GM18505 (cell line): ENCODE results near the gene FARP1.

Source experiments
- ATAC-seq: cut with Tn5 transposase; IDR thresholded peaks from one replicate; pipeline ENCODE4 v1.9.1; 2021; ENCODE audit not compliant: unreplicated experiment
- POLR2A ChIP-seq: IDR thresholded peaks from 4 replicates; pipeline ENCODE4 v1.6.1; 2011; ENCODE audit warnings: borderline replicate concordance; ENCODE audit not compliant: insufficient read depth, insufficient read length; ENCODE audit errors: extremely low read depth

The FARP1 gene

DNA sequence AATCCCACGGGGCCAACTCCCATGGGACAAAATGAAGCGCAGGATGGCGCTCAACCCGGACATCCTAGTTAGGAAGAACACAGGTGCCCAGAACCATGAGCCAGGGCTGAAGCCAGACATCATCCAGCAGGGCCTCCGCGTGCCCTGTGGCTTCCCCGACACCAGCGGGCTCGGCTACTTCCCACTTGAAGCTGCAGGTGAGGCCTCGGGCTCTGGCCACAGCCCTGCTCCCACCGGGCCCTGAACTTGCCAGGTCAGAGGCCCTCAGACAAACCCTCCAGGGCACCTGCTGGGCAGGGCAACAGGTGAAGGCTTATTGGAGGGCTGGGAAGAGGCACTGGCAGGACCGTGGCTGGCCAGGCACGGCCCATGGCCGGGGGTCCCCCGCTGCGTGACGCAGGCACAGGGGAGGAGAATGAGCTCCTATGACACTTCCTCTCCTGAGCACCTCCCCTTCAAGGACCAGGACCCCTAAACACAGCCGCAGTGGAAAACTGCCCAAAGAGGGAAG, 316.3 kb downstream of the FARP1 start:
- no peak for TF ChIP-seq POLR2A
- ATAC-seq, result no peak

DNA sequence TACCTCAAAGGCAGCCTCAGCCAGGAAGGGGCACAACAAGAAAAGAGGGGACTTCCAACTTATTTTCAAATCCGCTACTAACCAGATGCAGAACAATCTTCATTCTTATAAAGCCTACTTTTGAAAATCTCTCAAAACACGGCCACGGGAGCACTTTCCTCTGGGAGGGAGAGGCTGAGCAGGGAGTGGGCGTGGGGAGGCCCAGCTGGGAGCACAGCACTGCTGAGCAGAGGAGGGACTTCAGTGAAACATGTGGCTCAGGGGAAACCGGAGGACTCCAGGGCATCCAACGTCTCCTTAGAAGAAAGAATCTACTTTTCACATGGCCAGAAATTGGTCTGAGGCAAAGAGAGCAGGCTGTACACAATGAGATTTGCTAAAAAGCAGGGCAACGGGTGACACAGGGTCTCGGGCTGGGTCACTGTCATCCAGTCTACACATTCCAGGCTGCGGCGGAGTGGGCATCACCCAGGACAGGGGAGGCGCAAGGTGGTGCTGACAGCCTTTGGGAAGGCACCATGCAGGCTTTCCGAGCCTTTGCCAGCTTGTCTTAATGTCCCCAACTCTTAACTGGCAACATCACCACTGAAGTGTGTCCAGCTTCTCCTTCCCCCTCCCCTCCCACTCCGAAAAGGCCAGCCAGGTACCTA, 317.0 kb downstream of the FARP1 start:
- TF ChIP-seq POLR2A, result no peak
- no peak for ATAC-seq

DNA sequence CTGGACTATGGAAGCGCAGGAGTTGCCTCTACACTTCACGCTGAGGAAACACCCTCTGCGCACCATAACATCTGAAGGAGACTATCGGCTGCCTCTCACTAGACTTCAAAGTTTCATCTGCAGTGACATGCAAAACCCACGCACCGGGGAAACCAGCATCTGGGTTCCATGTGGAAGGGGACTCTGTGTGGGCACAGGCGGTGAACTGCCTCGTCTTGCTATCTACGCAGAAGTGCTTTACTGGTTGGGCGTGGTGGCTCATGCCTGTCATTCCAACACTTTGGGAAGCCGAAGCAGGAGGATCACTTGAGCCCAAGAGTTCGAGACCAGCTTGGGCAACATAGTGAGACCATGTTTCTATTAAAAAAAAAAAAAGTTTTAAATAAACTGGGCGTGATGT, 317.6 kb downstream of the FARP1 start:
- no peak for TF ChIP-seq POLR2A
- no peak for ATAC-seq

DNA sequence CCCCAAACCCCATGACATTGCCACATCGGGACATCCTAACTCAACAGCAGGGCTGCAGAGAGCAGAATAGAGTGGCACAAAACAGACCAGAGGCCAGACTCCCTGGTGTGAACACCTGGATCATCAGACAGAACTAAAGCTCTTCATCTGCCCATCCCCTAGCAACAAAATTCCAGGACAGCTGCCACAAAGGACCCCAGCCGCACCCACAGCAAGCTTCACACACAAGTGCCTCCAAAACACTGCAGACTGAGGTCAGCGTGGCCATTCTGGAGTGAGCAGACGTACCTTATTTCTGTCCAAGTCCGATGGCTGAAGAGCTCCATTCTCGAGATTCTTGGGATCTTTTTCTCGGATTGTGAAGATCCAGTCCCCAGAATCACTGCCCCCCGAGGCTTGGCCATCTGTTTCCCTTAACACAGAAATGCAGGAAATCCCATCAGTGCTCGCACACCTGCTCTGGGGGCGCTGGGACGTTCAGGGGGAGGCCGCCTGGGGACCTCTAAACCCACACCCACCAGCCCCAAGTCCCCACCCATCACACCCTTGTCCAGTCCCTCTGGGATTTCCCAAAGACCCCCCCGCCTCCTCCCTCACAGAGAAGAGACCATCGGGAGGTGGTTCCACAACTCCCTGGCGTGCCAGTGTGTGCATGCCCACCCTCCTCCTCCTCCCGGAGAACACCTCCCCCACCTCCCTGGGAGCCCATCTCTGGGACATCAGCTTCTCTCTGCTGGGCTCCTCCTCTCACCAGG, 318.8 kb downstream of the FARP1 start:
- TF ChIP-seq POLR2A, result no peak

DNA sequence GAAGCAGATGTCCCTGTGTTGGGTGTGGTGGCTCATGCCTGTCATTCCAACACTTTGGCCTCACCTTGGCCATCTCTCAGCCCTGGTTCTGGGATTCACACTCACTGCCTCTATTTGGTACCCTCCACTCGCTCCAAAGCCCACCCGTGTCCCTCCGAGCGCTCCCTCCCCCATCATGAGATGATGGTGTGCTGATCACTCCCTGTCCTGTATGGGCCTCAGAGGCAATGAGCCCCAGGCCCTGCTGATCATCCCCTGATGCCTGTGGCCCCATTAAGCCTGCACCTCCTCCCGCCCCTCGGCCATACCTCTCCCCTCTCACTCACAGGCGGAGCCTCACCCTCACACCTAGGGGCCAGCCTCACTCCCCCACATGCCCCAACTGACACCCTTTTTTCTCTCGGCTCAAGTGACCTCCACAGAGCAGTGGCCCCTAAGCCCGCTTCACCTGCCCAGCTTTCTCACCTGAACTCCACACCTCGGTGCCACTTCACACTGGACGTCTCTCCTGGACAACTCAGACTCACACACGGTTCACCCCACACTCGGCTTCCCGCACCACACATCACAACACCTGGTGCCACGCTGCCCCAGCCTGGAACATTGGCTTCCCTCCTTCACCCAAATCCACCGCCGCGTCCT, 319.5 kb downstream of the FARP1 start:
- no peak for TF ChIP-seq POLR2A
- no peak for ATAC-seq

More for the DNA sequence above, 318.8 kb downstream of the FARP1 start:
- no peak for ATAC-seq

DNA sequence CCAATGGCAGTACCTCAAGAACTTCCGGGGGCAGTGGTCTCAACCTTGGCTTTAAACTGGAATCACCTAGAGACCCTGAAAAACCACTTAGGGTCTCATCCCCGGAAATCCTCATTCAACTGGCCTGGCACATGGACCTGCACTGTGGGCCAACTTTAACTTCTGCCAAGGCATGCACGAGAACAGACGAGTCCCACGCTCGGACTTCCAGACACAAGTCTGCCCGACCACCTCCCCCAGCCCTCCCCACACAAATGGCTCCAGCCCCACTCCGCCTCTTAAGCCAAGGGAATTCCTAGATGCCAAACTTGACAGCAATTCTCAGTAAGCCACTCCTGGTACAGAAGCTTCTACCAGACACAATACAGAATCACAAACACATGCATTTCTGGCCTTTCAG, 320.1 kb downstream of the FARP1 start:
- no peak for TF ChIP-seq POLR2A
- no peak for ATAC-seq

DNA sequence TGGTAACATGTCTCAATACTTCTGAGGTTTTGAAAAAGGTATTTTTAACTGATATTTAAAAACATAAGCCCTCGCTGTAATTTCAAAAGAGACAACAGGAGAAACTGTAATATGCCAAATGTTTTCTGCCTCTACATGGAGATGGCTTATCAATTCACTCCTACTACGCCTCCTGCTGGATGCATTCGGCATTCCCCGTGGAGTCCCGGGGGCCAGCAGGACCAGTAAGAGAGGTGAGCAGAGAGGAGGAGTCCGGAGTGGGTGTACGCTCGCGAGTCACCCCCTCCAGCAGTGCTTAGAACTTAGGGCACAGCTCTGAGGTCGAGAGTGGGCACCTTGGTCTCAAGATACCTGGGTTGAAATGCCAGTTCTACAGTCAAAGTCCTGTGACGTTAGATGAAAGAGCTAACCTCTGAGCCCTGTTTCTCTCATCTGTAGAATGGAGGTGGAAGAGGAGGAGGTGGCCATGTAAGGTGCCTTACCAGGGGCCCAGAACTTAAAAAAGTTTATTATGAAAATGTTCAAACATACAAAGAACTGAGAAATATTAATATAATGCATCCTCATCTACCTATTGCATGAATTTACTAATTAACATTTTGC, 323.8 kb downstream of the FARP1 start:
- TF ChIP-seq POLR2A, result no peak
- ATAC-seq, result no peak

DNA sequence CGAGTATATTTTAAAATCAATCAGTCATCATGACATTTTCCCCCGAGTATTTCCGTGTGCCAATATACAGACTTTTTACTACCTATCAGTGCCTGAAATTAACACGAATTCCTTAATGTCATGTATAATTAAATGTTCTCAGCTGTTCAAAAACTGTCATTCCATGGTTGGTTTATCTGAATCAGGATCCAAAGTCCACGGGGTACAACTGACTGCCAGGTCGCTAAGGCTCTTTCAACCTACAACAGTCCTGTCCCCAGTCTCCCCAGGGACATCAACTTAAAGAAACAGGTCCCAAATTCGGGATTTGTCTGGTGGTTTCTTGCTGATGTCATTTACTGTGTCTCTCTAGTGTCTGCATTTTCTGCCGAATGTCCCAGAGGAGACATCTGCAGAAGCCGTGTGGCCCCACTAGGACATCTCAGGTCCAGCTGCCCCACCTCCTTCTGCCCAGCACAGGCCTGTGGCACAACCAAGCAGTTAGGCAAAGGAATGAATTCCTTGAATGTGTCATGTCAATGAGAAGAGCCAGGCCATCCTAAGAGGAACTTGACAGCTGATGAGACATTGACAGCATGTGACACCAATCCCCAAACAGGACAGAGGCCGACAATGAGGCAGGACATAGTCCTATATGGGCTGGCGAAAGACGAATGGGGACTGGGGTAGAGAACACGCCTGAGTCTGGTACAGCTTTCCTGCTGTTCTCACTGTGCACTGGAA, 324.5 kb downstream of the FARP1 start:
- TF ChIP-seq POLR2A, result no peak
- no peak for ATAC-seq

DNA sequence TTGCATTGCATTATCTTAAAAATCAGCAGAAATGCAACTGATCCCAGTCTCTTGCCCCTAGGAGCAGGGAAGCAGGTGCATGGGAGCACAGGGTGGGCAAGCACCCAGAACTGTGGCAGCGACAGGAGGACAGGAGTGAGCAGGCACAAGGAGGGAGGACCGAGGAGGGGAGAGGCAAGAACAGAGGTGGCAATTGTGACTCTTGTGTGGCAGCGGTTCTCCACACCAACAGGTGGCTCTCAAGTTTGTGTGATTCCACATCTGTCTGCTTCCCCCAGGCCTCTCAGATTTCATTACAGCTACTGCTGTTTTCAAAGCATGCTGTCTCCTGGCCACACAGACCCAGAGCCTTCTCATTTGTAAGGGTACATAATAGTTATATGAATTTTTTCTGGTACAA, 325.5 kb downstream of the FARP1 start:
- TF ChIP-seq POLR2A, result no peak
- no peak for ATAC-seq

DNA sequence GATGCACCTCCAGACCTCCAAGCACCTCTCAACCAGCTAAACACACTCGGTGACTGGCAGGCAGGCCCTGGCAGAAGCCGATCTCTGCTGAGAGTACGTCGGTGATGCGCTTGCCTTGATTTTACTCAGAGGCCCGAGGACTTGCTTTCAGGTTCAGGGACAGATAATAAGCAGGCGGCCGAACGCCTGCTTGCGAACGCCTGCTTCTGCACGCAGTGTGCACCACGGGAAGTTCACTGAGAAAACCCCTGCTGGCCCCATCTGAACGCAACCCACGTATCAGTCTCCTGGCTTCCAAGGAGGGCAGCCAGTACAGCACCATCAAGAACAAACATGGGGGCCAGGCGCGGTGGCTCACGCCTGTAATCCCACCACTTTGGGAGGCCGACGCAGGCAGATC, 326.0 kb downstream of the FARP1 start:
- TF ChIP-seq POLR2A, result no peak

DNA sequence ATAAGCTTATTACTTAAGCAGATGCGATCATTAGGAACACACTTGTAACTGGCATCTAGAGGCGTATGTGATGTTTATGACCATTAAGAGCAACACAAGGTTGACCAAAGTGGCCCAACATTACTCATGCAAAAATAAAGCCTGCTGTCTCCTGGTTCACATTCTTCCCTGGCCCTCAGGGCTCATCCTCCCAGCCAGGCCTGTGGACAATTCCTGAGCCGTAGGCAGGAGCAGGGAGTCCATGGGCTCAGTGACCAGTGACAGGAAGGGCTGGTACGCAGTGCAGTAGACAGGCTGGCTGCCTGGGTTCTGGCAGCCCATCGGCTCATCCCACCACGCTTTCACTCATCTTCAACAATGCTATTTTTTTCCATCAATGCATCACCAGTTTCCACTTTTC, 328.0 kb downstream of the FARP1 start:
- no peak for TF ChIP-seq POLR2A
- ATAC-seq, result no peak

More for the DNA sequence above, 326.0 kb downstream of the FARP1 start:
- no peak for ATAC-seq

DNA sequence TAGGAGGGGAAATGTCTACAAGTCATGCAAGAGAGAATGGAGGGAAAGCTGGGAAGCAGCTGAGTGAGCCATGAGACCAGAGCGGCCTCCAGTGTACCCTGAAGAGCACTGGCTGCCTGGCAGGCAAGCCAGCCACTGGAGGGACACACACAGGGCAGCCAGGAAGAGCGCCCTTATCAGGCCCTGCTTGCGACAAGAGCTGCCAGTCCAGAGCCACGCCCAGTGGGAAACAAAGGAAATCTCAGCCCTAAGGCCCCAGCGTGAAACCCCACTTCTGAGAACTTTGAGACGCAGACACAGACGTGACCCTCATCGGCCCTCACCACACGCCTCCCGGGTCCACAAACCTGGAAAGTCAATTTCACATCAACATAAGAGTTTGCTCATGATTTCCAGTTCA, 329.0 kb downstream of the FARP1 start:
- ATAC-seq, result no peak
- no peak for TF ChIP-seq POLR2A

DNA sequence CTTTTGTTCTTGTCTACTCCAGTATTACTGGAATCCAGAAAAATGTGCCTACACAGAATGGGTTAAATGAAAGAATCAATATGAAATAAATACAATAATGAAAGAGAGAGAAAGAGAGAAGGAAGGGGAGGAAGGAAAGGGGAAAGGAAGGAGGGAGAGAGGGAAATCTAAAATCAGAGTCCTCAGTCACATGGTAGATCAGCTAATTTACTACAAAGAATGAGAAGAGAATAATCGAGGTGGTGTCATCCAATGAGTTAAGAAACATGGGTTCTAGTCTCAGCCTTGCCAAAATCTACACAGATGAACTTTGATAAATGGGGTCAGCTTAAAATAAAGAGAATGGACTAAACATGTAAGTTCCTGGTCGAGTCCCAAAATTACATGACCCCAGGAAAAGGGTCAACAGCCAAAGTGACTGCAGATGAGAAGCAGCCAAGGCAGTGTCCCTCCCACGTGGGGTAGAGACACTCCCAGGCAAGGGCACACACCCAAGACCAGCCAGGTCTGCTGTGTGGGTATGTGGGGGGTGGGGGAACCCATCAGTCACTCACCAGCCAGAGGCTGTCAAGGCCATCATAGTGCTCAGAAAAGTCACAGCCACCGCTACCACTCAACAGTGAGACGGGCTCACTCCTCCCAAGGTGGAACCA, 330.4 kb downstream of the FARP1 start:
- no peak for ATAC-seq
- TF ChIP-seq POLR2A, result no peak

DNA sequence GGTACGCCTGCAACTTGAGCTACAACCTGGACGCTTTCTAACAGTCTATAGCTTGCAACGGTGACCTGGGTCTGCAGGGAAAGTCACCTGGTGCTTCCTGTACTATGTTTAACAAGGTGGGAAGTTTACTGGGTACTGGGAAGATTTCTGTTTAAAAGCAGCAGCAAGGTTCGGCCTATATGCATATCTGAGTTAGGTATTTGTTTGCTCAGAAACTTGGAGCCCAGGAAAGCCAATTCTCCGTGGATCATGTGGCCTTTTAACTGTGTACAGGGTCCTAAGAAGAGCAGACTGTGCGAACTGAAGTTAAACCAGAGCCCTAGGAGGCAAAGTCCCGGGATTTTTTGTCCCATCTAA, 330.9 kb downstream of the FARP1 start:
- no peak for TF ChIP-seq POLR2A
- no peak for ATAC-seq
